Lung microvascular endothelial cell (primary cell): ENCODE measurements around the gene SH3BGR. TPM values are rescaled to one million over a fixed set of nuclear protein-coding genes. Genes with fewer than 3 reads are reported as not detected.

Experiments
- DNase-seq, 2 donors: peaks; one replicate each; pipeline versions ENCODE4 v3.0.0 to v3.0.0-alpha.2; 2010; ENCODE audit warnings: low read depth in 2 of 2
- total RNA-seq: library from RNA; depleted of rRNA; stranded (reverse); fragments of >200 nt; gene quantifications from 2 replicates; pipeline ENCODE4 v1.2.1, GENCODE V29; 2014

The SH3BGR gene
- total RNA-seq, 1 donor from 2014 or later = 0.20 TPM

DNA sequence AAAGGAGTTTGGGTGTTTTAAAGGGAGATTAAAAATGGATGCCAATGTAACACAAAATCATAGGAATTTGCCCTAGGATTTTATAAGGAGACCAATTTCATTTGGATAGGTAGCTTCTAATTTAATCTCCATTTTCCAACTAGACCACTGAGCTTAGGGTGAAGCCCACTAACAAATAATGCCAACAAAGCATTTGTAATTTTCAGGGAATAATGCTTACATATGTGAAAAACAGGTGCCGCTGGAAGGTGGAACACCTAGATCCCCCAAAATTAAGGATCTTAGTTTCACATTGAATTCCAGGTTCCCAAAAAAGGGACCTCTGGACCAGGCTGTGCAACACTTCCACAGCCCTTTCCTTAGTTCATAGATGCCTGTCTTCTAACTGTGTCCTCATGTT is 94.8 kb downstream of the SH3BGR start:
- no peak for DNase-seq

DNA sequence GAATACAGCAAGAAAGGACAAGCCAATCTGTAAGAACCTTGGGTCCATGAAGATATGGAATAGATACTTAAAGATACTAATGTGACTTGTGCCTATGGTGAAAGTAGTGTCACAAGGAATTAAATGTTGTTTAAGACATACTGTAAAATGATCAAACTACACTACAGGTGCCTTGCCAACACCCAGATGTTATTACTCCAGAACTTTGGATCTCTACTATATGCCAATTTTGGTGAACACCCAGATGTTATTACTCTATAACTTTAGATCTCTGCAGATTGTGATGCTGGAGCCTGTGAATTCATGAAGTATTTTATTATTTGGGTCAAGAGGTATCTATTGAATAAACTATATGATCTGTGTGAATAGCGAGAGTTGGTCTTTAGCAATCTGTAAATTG is 101.1 kb downstream of the SH3BGR start:
- no peak for DNase-seq

DNA sequence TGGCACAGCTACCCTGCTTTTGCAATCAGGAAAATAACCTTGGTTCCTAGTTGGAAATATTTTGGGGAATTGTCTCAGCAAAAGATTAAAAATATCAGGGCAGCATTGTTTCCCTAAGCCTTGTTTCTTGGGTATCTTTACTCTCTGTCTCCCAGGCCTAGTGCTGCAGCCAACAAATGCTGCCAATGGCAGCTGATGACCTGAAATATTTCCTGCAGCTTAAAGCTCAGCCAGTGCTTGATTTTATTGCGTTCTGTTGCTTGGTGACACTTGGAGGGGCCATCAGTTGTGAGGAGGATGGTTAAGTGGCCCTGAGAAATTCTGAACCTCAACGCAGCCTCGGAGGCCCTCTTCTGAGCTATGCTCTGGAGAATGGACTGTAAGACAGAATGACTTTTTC is 101.6 kb downstream of the SH3BGR start:
- DNase-seq = no peak

DNA sequence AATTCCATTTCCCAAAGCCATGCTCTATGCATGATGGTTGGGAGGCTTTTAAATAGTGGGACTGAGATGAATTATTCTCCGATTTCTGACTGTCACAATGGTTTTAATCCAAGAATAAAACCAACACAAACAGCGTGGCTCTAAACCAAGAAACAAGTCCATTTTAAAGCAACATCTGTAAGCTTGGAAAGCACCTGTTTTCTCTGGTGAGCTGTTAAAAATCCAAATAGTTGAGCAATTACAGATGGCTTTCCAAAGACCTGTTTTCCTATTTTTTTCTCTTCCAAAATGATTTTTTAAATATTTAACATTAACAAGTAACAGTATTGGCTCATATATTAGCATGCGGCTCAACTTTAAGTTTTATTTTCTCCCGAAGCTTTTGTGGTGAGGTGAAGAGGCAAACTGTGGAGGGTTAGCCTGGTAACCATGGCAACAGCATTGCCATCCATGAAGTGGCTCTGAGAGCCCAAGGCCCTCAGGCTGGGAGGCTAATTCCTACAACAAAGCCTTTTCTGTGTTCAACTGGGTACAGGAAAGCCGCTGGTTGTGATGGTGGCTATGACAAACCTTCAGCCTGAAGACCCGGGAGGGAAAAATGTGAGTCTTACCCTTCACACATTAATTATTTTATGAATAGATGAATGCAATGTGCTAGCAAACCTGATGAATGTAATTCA is 104.3 kb downstream of the SH3BGR start:
- DNase-seq = no peak

DNA sequence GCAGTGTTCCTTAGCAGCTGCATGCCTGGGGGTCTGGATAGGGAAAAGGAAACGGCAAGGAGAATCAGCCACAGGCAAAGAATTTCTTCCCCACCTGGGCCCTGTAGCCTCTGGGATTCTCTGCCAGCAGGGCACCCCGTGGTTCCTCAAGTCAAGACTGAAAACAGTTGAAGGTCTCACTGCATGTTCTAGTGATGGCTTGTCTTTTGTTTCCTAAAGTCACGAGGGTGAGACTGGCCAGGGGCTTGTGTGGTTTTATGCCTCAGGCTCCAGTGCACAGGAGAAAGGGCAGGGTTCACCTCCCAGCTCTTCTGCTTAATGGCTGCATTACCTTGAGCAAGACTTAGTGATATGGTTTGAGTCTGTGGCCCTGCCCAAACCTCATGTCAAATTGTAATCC is 107.7 kb downstream of the SH3BGR start:
- DNase-seq = no peak

DNA sequence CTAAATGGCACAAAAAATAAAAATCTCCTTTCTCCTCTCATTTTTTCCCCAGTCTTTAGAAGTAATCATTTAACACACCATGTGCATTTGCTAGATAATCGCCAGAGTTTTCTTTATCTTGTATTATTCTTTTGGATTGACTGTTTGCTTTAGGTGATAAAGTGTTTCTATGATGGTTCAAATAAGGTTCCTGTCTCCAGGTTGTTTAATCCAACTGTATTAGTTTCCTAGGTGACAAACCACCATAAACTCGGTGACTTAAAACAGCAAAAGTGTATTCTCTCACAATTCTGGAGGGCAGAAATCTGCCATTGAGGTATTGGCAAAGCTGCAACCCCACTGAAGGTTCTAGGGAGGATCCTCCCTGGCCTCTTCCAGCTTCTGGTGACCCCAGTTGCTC is 109.4 kb downstream of the SH3BGR start:
- no peak for DNase-seq

DNA sequence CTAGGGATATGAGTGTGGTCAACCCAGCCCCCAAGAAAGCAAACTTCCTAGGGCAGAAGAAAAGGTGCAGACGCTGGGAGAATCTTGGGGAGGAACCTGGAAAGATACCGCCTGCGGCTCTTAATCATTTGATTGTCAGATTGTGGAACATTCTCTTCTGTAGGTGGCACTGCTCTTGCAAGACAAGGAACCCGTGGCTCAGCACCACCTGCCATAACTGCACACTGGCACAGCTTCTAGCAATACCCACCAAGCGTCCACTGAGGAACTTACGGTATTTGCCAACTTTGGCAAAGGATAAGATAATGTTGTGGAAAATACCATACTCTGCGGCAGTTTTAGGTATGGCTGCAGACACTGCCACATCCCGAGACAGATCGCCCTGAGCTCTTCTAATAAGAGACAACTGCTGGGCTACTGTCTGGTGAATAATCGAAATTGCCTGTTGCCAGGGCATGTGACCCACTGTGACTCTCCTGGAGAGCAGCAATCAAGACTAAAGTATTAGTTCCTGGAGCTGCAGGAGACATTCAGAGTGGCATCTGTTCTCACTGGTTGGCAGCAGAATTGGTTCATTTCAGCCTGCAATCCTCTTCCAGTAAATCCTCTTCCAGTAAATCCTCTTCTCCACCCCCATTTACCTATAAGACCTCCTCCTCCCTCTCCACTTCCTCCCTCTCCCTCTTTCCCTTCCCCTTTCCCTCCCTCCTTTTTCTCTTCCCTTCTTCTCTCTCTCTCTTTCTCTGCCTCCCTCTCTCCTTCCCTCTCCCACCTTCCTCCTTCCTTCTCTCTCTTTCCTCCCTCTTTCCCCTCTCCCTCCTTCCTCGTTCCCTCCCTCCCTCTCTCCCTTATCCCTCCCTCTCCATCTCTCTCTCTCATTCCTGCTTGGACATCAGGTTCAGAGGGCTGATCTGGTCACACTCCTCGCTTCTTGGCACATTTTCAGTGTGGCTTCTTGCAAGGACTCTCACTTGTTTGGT is 111.3 kb downstream of the SH3BGR start:
- no peak for DNase-seq

DNA sequence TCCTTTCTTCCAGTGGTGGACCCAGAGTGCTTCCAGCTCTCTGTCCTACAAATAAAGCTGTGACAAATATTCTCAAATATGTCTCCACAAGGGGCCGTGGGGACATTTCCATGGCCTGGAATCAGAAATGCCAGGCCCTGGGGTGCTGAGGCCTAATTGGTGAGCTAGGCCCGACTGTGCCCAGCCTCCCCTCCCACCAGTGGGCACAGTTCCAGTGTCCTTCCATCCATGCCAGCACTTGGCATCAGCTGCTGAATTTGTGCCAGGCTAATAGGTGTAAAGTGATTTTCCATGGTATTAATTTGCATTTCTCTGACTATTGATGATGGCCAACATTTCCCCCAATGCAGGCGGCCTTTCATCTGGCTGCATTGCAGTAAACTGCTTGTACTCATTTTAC is 112.4 kb downstream of the SH3BGR start:
- DNase-seq = no peak

Other genes starting within 250 kb of the SH3BGR start
- 33.8 and 51.2 TPM in 2 replicates for gene BRWD1, start 138.3 kb upstream of the SH3BGR start, total RNA-seq
- 160 and 189 TPM in 2 replicates for gene HMGN1, start 102.9 kb upstream of the SH3BGR start, total RNA-seq
- gene LCA5L, start 6.2 kb upstream of the SH3BGR start, total RNA-seq = 0.22 and 0.40 TPM in 2 replicates
- not detected in 2 replicates for gene B3GALT5, start 161.0 kb downstream of the SH3BGR start, total RNA-seq